ENCODE results near the gene TPM3.

TPM3 gene

DNA sequence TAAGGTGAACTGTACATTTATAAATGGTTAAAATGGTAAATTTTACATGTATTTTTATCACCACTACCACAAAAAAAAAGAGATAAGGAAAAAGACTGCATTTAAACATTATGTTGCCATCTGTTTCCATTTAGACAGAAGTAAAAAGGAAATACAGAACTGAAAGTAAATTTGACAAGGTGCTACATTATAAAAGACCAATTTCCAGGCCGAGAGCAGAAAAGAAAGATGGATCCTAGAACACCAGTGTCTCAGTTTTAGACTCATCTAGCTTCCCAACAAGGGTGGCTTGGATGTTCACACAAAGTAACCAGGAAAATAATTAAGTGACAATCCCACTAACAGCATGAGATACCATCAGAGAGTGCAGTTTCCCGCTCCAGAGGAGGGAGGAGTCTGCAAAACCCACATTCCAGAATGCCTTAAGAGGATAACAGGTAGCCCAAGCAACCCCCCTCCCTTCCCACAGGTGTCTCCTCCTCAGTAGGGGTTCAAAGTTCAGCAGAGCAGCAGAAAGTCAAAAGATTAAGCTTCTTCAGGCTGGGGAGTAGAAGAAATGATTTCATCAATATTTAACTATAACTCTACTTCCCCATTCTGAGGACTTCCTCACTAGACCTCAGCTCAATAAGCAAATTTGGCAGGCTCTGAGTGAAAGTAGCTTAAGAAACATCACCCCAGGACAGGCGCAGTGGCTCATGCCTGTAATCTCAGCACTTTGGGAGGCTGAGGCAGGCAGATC lies 11.8 kb downstream of the TPM3 start:
- Histone ChIP-seq H3K4me2 (ENCODE audit: low read depth, low read length, poor library complexity, severe bottlenecking) (peak overlapping the region; percentile 88), H3K79me2 (ENCODE audit: insufficient read depth, low read length) (peaks cover 74% of the 10 kb centered on the region), H3K9ac (ENCODE audit: low read depth, low read length, poor library complexity, severe bottlenecking) (peak overlapping the region; percentile 96), H4K20me1 (ENCODE audit: insufficient read depth, low read length, poor library complexity, severe bottlenecking) (peaks cover 68% of the 10 kb centered on the region), H3K9me2 (replicated peaks; ENCODE audit: low read depth, low read length) (no peaks in the 10 kb centered on the region), H3K9me3 (ENCODE audit: insufficient read depth, low read depth, low read length) (no peaks in the 10 kb centered on the region), H3K27me3 (ENCODE audit: insufficient read depth, low read length, poor library complexity, severe bottlenecking) (no peaks in the 10 kb centered on the region), H3K4me3 (ENCODE audit: low read length, poor library complexity, severe bottlenecking) (peak overlapping the region; percentile 97), H3K4me1 (ENCODE audit: insufficient read depth, low read length, poor library complexity, severe bottlenecking) (peaks cover 56% of the 10 kb centered on the region), H3F3A (ENCODE audit: low read depth) (peaks cover 21% of the 10 kb centered on the region), H2AFZ (ENCODE audit: low read length) (no peak overlapping the region), H3K36me3 (ENCODE audit: insufficient read depth, low read length) (peaks cover 10% of the 10 kb centered on the region)
- no peak for TF ChIP-seq EZH2phosphoT487 (IDR thresholded peaks at IDR 0.05; ENCODE audit: borderline replicate concordance)
- no peak for TF ChIP-seq CTCF (conservative IDR thresholded peaks at IDR 0.05; ENCODE audit: low read length)

GRCh38 chr1:154178911-154179811 lies 12.7 kb downstream of the TPM3 start:
- H4K20me1 ChIP-seq (ENCODE audit: insufficient read depth, low read length, poor library complexity, severe bottlenecking): peaks cover 75% of the 10 kb centered on the region
- peaks cover 21% of the 10 kb centered on the region for H3F3A ChIP-seq (ENCODE audit: low read depth)
- H3K9me3 ChIP-seq (ENCODE audit: insufficient read depth, low read depth, low read length): no peaks in the 10 kb centered on the region
- peak overlapping the region; percentile 97 for H3K4me3 ChIP-seq (ENCODE audit: low read length, poor library complexity, severe bottlenecking)
- H3K9me2 ChIP-seq (replicated peaks; ENCODE audit: low read depth, low read length): no peaks in the 10 kb centered on the region
- peak overlapping the region; percentile 88 for H3K4me2 ChIP-seq (ENCODE audit: low read depth, low read length, poor library complexity, severe bottlenecking)
- no peak for TF ChIP-seq CTCF (conservative IDR thresholded peaks at IDR 0.05; ENCODE audit: low read length)
- TF ChIP-seq EZH2phosphoT487 (IDR thresholded peaks at IDR 0.05; ENCODE audit: borderline replicate concordance): no peak
- H3K4me1 ChIP-seq (ENCODE audit: insufficient read depth, low read length, poor library complexity, severe bottlenecking): peaks cover 56% of the 10 kb centered on the region
- H3K9ac ChIP-seq (ENCODE audit: low read depth, low read length, poor library complexity, severe bottlenecking): peak overlapping the region; percentile 96
- peaks cover 83% of the 10 kb centered on the region for H3K79me2 ChIP-seq (ENCODE audit: insufficient read depth, low read length)
- no peaks in the 10 kb centered on the region for H3K27me3 ChIP-seq (ENCODE audit: insufficient read depth, low read length, poor library complexity, severe bottlenecking)
- peaks cover 18% of the 10 kb centered on the region for H3K36me3 ChIP-seq (ENCODE audit: insufficient read depth, low read length)
- no peak overlapping the region for H2AFZ ChIP-seq (ENCODE audit: low read length)

- Histone ChIP-seq H3K4me2 (ENCODE audit: low read depth, low read length, poor library complexity, severe bottlenecking) (peak overlapping the region; percentile 88), H3K9me3 (ENCODE audit: insufficient read depth, low read depth, low read length) (no peaks in the 10 kb centered on the region)
These were observed 13.9 kb downstream of the TPM3 start for GRCh38 chr1:154178013-154178412.

More at GRCh38 chr1:154178013-154178412, 13.9 kb downstream of the TPM3 start:
- H3K4me3 ChIP-seq (ENCODE audit: low read length, poor library complexity, severe bottlenecking): peak overlapping the region; percentile 97
- H4K20me1 ChIP-seq (ENCODE audit: insufficient read depth, low read length, poor library complexity, severe bottlenecking): peaks cover 83% of the 10 kb centered on the region
- peaks cover 26% of the 10 kb centered on the region for H3K36me3 ChIP-seq (ENCODE audit: insufficient read depth, low read length)
- no peaks in the 10 kb centered on the region for H3K9me2 ChIP-seq (replicated peaks; ENCODE audit: low read depth, low read length)
- peak overlapping the region; percentile 96 for H3K9ac ChIP-seq (ENCODE audit: low read depth, low read length, poor library complexity, severe bottlenecking)
- no peaks in the 10 kb centered on the region for H3K27me3 ChIP-seq (ENCODE audit: insufficient read depth, low read length, poor library complexity, severe bottlenecking)
- no peak overlapping the region for H2AFZ ChIP-seq (ENCODE audit: low read length)
- H3K4me1 ChIP-seq (ENCODE audit: insufficient read depth, low read length, poor library complexity, severe bottlenecking): peaks cover 56% of the 10 kb centered on the region
- TF ChIP-seq CTCF (conservative IDR thresholded peaks at IDR 0.05; ENCODE audit: low read length) (no peak), EZH2phosphoT487 (IDR thresholded peaks at IDR 0.05; ENCODE audit: borderline replicate concordance) (no peak)
- peaks cover 21% of the 10 kb centered on the region for H3F3A ChIP-seq (ENCODE audit: low read depth)
- peaks cover 91% of the 10 kb centered on the region for H3K79me2 ChIP-seq (ENCODE audit: insufficient read depth, low read length)

Data from Loucy (cell line).